NCI-H82 (cell line): ENCODE results near the gene BICC1.

ENCODE experiments used
- DNase-seq: peaks from one replicate; lab custom pipeline; 2025; lab: John Stamatoyannopoulos, UW

BICC1 gene

GRCh38 chr10:58651040-58651439, 138.4 kb downstream of the BICC1 start:
- DNase-seq = peak; percentile 41

- DNase-seq = no peak
Measured at GRCh38 chr10:58651742-58652141, 139.1 kb downstream of the BICC1 start.

- DNase-seq = no peak
Measured at GRCh38 chr10:58653139-58653538, 140.5 kb downstream of the BICC1 start.

- DNase-seq = no peak
Measured at GRCh38 chr10:58660575-58661255, 148.0 kb downstream of the BICC1 start.

DNA sequence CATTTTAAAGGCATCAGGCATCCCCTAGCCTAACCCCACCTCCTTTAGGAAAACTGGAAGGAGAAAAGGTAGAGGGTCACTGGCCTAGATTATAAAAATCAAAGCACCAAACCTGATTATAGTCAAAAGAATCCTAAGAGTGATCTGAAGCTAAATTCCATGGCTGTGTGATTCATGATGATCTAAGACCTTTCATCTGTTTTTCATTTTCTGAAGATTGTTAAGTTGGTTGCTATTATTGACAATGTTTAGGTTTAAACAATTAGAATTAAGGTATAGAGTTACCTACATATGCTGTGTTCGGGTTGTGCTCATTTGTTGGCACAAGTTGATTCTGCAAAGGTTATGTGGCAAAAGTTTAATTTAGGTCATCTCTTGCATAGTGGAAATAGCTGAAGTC, 148.7 kb downstream of the BICC1 start:
- DNase-seq = no peak

- DNase-seq = no peak
Measured at GRCh38 chr10:58661902-58662301, 149.2 kb downstream of the BICC1 start.

- DNase-seq = no peak
Measured at GRCh38 chr10:58662314-58662713, 149.6 kb downstream of the BICC1 start.

DNA sequence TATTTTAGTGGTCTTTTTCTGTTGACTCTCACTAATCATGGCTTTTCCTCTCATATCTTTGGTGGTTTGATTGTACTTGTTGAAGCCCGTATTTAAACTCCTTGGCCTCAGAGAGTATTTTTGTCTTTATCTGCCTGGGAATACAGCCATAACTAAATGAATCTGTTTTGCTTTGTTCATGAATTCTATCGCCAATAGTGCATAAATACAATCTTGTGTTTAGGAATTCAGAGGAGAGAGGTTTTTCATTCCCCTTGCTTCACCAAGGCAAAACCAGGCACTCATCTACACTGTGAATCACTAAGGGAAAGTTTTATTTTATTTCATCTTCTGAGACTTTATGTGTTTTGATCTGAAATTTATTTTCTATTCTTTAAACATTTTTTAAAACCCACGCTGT, 152.7 kb downstream of the BICC1 start:
- no peak for DNase-seq

DNA sequence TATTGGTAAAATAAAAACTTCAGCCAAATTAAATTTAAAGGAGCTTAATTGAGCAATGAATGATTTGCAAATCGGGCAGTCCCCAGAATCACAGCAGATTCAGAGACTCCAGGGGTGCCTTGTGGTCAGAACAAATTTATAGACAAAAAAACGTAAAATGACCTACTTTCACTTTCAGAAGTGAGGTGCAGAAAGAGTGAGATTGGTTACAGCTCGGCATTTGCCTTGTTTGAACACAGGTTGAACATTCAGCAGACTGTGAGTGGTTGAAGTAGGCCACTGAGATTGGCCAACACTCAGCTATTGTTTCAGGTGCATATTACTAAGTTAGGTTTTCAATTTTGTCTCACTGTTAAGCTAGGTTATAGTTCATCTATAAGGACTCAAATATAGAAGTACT, 153.4 kb downstream of the BICC1 start:
- no peak for DNase-seq

DNA sequence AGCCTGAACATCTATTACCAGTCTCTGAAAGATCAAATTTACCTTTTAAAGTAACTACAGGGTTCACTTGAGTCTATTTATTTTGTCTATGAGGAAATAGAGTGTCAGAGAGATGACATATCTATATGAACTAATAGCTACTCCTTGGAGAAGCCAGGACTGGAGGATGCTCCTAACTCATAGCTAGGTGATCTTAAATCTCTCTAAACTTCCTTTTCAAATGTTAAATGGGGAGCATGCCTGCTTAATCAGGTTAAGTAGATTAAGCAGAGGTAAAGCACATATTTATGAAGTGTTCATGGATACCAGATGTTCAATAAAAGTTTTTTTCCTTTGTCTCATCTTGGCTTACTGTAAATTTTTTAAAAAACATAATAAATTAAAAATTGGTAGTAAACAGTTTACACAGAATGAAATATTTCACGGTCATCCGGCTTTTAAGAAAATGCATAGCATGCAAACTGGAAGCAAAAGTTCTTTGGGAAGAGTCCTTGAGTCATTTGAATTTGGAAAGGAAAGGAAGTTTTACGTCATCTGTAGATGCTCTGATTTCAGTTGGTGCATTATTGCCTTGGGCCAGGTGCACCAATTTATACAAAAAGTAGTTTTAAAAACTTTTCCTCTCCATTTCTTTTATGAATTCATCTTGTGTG, 155.1 kb downstream of the BICC1 start:
- DNase-seq = peak; percentile 34

DNA sequence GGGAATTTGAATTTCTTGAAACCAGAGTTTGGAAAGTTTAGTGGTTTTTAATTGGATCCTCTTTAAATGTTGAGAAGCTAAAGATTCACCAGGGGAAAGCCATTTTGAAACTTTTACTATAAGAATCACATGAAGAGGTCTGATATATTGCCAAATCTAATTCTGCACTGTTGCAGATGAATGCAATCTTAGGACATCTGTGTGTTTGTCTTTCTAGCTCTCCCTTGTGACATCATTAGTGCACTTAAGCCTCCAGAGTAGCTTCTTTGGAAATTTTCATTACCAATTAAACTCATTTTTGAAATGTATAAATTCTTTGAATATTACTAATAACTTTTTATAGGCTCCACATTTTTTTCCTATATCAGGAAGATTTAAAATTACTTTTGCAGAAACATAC, 160.2 kb downstream of the BICC1 start:
- no peak for DNase-seq

DNA sequence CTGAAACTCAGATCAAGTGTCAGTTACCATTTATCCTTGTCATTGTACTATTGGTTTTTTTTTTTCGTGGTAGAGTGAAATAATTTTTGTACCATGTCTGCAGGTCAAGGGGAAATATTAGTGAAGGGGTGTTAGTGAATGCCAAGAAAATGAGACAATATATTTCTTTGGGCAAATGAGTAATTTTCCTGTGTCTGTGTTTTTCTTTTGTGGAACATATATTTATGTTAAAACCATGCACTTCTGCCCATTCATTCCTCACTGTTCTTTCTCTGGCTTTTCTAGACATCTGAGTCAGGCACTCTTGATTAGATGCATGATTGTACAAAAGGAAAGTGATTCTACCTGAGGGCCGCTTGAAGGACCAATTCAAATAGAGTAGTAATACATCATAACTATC, 161.6 kb downstream of the BICC1 start:
- no peak for DNase-seq

- DNase-seq = no peak
Measured at GRCh38 chr10:58675321-58675720, 162.6 kb downstream of the BICC1 start.

DNA sequence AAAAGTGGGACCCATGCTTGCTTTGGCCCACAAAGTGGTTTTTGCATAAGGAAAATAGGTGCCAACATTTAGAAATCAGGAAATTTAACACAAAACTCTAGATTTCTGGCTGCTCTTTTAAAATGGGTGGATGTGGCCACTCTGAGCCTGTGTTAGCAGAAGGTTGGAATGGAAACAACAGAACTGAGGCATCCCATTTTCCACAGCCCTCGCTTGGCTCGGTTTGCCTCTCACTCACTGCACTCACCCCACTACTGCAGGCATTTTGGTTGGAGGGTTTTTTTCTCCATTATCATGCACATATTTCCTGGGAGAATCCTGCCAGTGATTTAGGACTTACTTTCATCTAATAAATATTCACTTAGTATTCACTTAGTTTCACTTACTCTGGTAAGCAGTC, 178.9 kb downstream of the BICC1 start:
- no peak for DNase-seq

DNA sequence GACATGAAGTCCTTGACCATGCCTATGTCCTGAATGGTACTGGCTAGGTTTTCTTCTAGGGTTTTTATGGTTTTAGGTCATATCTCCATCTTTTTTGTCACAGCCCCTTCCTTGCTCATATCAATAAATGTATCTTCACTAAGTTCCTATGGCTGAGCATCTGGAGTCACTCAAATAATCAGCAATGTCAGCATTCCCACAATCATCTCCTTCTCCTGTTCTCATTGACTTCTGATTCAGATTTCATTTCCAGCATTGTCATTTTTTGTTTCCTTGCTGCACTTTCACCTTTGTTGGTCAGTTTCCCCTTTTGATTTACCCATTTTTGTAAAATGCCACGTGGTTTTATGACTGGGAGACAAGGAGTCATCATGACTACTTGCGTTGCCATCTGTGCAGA, 181.2 kb downstream of the BICC1 start:
- no peak for DNase-seq

DNA sequence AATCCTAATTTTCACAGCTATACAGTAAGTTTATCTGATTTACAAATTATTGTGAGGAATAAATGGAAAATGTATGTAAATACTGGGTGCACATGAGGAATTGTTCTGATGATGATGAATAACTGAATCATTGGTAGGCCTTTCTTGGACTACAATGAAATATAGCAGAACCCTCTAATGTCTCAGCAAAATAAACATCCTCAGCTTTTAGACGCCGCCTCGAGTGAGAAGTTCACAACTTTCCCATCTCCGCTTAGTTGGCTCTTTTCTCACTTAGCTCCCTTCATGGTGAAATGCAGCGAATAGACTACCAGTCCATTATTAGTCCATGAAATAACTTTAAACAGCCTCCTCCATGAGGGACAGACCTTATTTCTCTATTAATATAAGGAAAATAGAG, 182.3 kb downstream of the BICC1 start:
- no peak for DNase-seq

- DNase-seq = no peak
Measured at GRCh38 chr10:58696736-58697135, 184.1 kb downstream of the BICC1 start.

GRCh38 chr10:58697691-58698090, 185.0 kb downstream of the BICC1 start:
- no peak for DNase-seq

- no peak for DNase-seq
Measured at GRCh38 chr10:58698777-58699356, 186.2 kb downstream of the BICC1 start.

GRCh38 chr10:58700591-58700990, 187.9 kb downstream of the BICC1 start:
- DNase-seq = no peak

DNA sequence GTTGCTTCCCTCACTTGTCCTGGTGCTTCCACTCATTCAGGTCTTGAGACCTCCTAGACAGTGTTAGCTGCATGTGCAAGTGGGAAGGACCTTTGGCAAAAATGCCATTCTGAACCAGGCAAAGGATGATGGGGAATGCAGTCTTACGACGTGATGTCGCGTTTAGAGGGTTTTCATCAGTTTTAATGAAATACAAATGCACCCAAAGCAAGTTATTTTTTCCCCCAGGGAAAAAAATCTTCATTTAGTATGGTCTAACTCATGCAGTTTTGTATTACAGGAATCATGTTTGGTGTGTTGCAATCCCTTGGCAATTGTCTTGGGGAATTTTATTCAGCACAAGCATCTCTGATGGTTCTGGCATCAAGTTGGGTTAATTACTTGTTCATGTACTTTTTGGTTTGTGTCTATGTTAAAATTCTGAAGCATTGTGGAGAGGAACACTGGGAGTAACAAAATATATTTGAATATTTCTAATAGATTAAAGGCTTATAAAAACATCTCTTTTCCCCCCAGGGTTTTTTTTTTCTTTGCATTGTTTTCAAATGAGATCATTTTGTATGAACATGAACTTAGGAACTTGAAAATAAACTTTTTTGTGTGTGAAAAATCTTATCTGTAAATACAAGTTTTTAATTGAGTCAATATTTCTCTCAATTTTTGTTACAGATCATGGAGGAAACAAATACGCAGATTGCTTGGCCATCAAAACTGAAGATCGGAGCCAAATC, 188.9 kb downstream of the BICC1 start:
- DNase-seq = no peak

- no peak for DNase-seq
Measured at GRCh38 chr10:58704226-58704625, 191.6 kb downstream of the BICC1 start.

GRCh38 chr10:58704671-58705141, 192.0 kb downstream of the BICC1 start:
- DNase-seq = peak; percentile 69
